Tibial nerve (tissue), 4 donors: ENCODE results near the gene CAPZA2. TPM values are rescaled to one million over a fixed set of nuclear protein-coding genes. Genes with fewer than 3 reads are reported as not detected.

Experiments
- DNase-seq, 2 donors: peaks; one replicate each; pipeline ENCODE4 v3.0.0-alpha.2; 2019; ENCODE audit warnings: low spot score in 2 of 2
- H3K27ac ChIP-seq, 4 donors: fragments of 200-600 bp; sonication (generic) in 3 of 4; one replicate each; pipeline ENCODE4 v1.5.1; 2017 to 2019; ENCODE audit warnings: mild to moderate bottlenecking in 1 of 4
- H3K27me3 ChIP-seq, 2 donors: fragments of 200-600 bp; sonication (generic) in 1 of 2; one replicate each; pipeline versions ENCODE4 v1.5.1 to v1.6.0; 2017 to 2019
- H3K36me3 ChIP-seq, 3 donors: fragments of 200-600 bp; sonication (generic); one replicate each; pipeline ENCODE4 v1.5.1; 2018 to 2019
- H3K4me1 ChIP-seq, 4 donors: fragments of 200-600 bp; sonication (generic) in 3 of 4; one replicate each; pipeline ENCODE4 v1.5.1; 2017 to 2019
- H3K4me3 ChIP-seq, 4 donors: fragments of 200-600 bp; sonication (generic) in 3 of 4; one replicate each; pipeline ENCODE4 v1.5.1; 2017 to 2019; ENCODE audit warnings: mild to moderate bottlenecking in 1 of 4, moderate library complexity in 1 of 4
- H3K9me3 ChIP-seq, 4 donors: fragments of 200-600 bp; sonication (generic) in 3 of 4; one replicate each; pipeline ENCODE4 v1.5.1; 2017 to 2019
- EP300 ChIP-seq, 2 donors: sonication (generic); formaldehyde crosslinking; IDR thresholded peaks; one replicate each; pipeline ENCODE4 v1.6.1; 2017; ENCODE audit warnings: antibody characterized with exemption in 2 of 2, mild to moderate bottlenecking in 1 of 2
- POLR2A ChIP-seq, 2 donors: fragments of 450-650 bp; IDR thresholded peaks; one replicate each; pipeline ENCODE4 v1.6.1; 2017; ENCODE audit warnings: antibody characterized with exemption in 2 of 2, mild to moderate bottlenecking in 2 of 2, moderate library complexity in 2 of 2
- WGBS, 2 donors: methylation state at CpG; one replicate each; pipeline ENCODE4 v1.1.5; 2018; 5-methylcytosine and 5-hydroxymethylcytosine counted together
- total RNA-seq, 4 donors: library from RNA; depleted of rRNA; stranded (reverse); fragments of >200 nt; gene quantifications; one replicate each; pipeline ENCODE4 v1.1.0, GENCODE V29; 2016
- TF ChIP-seq, protein P1 (sequence below), 5 experiments: fragments of 200-600 bp in 3 of 5; fragments of 450-650 bp in 2 of 5; sonication (generic) in 3 of 5; IDR thresholded peaks; one replicate each; pipeline ENCODE4 v1.5.1; 2016 to 2019; ENCODE audit warnings: antibody characterized with exemption in 5 of 5, mild to moderate bottlenecking in 3 of 5, moderate library complexity in 2 of 5

CAPZA2 gene
- total RNA-seq, 4 donors from 2014 or later: 55.5 to 127 (median 99.2) TPM

- Histone ChIP-seq H3K9me3 (no peaks in the 10 kb centered on the region), H3K4me1 (peaks cover 0 to 14% (median 4%) of the 10 kb centered on the region in 4 donors), H3K27ac (no peak overlapping the region), H3K27me3 (no peaks in the 10 kb centered on the region), H3K36me3 (no peaks in the 10 kb centered on the region), H3K4me3 (no peak overlapping the region)
- TF ChIP-seq POLR2A (IDR thresholded peaks at IDR 0.05) (no peak), EP300 (IDR thresholded peaks at IDR 0.05) (no peak)
- TF ChIP-seq, protein P1, sequence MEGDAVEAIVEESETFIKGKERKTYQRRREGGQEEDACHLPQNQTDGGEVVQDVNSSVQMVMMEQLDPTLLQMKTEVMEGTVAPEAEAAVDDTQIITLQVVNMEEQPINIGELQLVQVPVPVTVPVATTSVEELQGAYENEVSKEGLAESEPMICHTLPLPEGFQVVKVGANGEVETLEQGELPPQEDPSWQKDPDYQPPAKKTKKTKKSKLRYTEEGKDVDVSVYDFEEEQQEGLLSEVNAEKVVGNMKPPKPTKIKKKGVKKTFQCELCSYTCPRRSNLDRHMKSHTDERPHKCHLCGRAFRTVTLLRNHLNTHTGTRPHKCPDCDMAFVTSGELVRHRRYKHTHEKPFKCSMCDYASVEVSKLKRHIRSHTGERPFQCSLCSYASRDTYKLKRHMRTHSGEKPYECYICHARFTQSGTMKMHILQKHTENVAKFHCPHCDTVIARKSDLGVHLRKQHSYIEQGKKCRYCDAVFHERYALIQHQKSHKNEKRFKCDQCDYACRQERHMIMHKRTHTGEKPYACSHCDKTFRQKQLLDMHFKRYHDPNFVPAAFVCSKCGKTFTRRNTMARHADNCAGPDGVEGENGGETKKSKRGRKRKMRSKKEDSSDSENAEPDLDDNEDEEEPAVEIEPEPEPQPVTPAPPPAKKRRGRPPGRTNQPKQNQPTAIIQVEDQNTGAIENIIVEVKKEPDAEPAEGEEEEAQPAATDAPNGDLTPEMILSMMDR (IDR thresholded peaks at IDR 0.05): no peak
- WGBS, 2 donors: 90 to 93% methylated on average over 1 of the region's 1 CpG
- DNase-seq: no peak
Observed at GRCh38 chr7:116859323-116859722, 3.1 kb upstream of the CAPZA2 start.

DNA sequence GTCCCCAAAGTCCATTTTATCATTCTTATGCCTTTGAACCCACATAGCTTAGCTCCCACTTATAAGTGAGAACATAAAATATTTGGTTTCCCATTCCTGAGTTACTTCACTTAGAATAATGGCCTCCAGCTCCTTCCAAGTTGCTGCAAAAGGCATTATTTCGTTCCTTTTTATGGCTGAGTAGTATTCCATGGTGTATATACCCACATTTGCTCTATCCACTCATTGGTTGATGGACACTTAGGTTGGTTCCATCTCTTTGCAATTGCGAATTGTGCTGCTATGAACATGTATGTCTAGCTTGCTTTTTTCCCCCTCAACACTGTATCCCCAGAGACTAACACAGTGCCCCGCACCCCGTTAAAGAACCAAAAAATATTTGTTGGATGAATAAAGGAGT, 670 bp upstream of the CAPZA2 start:
- peak overlapping the region in 3 of 4 donors; percentile 97 to 99 (median 98) for H3K4me3 ChIP-seq
- TF ChIP-seq EP300 (IDR thresholded peaks at IDR 0.05): no peak
- no peak for TF ChIP-seq POLR2A (IDR thresholded peaks at IDR 0.05)
- TF ChIP-seq, protein P1 (IDR thresholded peaks at IDR 0.05): no peak
- 79 to 81% methylated on average over 4 of the region's 4 CpGs for WGBS, 2 donors
- peak overlapping the region in 2 of 4 donors; percentile 67 to 100 for H3K27ac ChIP-seq
- peaks cover 0 to 31% (median 9%) of the 10 kb centered on the region in 4 donors for H3K4me1 ChIP-seq
- no peaks in the 10 kb centered on the region for H3K36me3 ChIP-seq
- DNase-seq: no peak
- no peaks in the 10 kb centered on the region for H3K27me3 ChIP-seq
- H3K9me3 ChIP-seq: no peaks in the 10 kb centered on the region

DNA sequence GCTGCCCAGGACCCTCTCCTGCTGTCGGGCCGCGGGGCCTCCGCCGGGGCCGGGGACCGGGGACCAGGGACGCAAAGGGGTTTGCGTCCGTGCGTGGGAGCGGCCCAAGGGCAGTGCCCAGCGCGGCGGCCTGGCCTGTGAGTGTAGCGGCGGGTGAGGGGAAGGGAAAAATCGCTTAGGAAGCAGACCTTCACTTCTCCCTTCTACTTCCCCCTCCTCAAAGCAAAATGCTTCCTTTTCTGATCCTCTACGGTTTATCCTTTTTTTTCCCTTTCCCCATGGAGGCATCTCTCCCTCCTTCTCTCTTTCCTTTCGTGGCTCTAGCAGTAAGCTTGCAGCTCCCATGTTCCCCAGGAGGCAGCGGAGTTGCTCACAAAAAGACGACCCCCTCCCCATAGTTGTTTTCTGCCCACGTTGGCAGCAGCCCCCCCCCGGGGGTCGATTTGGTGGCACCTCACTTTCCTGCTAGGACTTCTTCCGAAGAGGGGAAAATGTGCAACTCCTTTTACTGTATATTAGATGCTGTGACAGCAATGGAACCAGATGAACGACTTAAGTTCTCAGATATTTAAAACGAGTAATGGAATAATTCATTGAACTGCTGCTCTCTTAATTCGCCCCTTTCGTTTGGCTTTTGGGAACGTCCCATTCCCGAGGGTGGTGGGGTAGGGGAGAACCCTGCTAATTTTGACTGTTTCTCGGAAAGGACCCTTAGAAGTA, 724 bp downstream of the CAPZA2 start:
- peak overlapping the region; percentile 77 to 99 (median 98) for H3K4me3 ChIP-seq
- DNase-seq: no peak
- no peaks in the 10 kb centered on the region for H3K27me3 ChIP-seq
- H3K9me3 ChIP-seq: no peaks in the 10 kb centered on the region
- peaks cover 0 to 40% (median 9%) of the 10 kb centered on the region in 4 donors for H3K4me1 ChIP-seq
- WGBS, 2 donors: 0 to 1% methylated on average over 24 to 33 of the region's 33 CpGs
- H3K36me3 ChIP-seq: no peaks in the 10 kb centered on the region
- TF ChIP-seq POLR2A (IDR thresholded peaks at IDR 0.05): no peak
- TF ChIP-seq, protein P1 (IDR thresholded peaks at IDR 0.05): no peak
- peak overlapping the region; percentile 98 to 100 (median 98) for H3K27ac ChIP-seq

- no peaks in the 10 kb centered on the region for H3K27me3 ChIP-seq
- DNase-seq: no peak
- no peaks in the 10 kb centered on the region for H3K36me3 ChIP-seq
- 24 to 28% methylated on average over 9 of the region's 9 CpGs for WGBS, 2 donors
- H3K4me1 ChIP-seq: peaks cover 0 to 47% (median 12%) of the 10 kb centered on the region in 4 donors
- peak overlapping the region; percentile 11 to 100 (median 98) for H3K27ac ChIP-seq
- H3K9me3 ChIP-seq: no peaks in the 10 kb centered on the region
- H3K4me3 ChIP-seq: peak overlapping the region; percentile 77 to 99 (median 98)
- TF ChIP-seq POLR2A (IDR thresholded peaks at IDR 0.05) (no peak), EP300 (IDR thresholded peaks at IDR 0.05) (no peak)
- TF ChIP-seq, protein P1 (IDR thresholded peaks at IDR 0.05): no peak
Observed at GRCh38 chr7:116863936-116864500, 1.6 kb downstream of the CAPZA2 start.

DNA sequence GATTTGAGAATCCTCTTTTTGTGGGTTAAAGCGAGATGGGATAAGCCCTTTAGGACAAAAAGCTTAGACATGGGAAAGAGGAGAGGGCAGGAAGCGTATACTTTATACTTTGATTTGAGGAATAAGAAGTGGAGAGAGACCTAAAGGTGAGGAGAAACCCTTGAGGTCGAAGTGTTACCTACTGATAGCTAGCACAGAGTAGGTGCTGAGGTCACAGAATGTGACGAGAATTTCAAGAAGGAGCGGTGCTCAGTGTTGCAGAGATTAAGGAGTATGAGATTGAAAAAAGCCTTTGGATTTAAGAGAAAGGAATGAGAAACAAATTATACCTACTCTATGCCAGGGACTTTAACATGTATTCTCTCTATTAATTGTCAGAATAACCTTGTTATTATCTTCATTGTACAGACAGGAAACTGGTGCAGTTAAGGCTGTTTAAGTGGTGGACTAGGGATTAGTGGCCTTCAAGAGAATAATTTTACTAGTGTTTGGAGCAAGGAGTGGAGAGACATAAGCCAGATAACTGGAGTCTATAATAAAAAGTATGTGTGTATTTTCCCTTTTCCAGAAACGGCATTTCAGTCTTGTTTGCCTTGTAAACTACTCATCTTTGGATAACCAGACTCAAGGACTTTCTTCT, 8.8 kb downstream of the CAPZA2 start:
- no peak overlapping the region for H3K4me3 ChIP-seq
- H3K9me3 ChIP-seq: no peaks in the 10 kb centered on the region
- H3K36me3 ChIP-seq: peaks cover 0 to 6% (median 0%) of the 10 kb centered on the region in 3 donors
- WGBS, 2 donors: 85 to 90% methylated on average over 6 of the region's 6 CpGs
- H3K27ac ChIP-seq: peak overlapping the region in 2 of 4 donors; percentile 31 to 49
- DNase-seq: no peak
- H3K4me1 ChIP-seq: peaks cover 0 to 72% (median 13%) of the 10 kb centered on the region in 4 donors
- no peaks in the 10 kb centered on the region for H3K27me3 ChIP-seq
- TF ChIP-seq EP300 (IDR thresholded peaks at IDR 0.05): no peak
- TF ChIP-seq, protein P1 (IDR thresholded peaks at IDR 0.05): no peak
- no peak for TF ChIP-seq POLR2A (IDR thresholded peaks at IDR 0.05)
